AG09309 (cell line): ENCODE measurements around the gene LIF.
A peak's percentile ranks its signal among the peaks of the same experiment; 100 is the strongest.

Experiments used
- DNase-seq: peaks from one replicate; pipeline ENCODE4 v3.0.0-alpha.2; 2010; ENCODE audit warnings: low read depth
- H3K4me3 ChIP-seq: 2 replicates; pipeline ENCODE4 v1.5.1; 2011; ENCODE audit warnings: mild to moderate bottlenecking, low read depth, low read length, moderate library complexity; ENCODE audit not compliant: control insufficient read depth
- CTCF ChIP-seq: IDR thresholded peaks from 2 replicates; pipeline ENCODE4 v1.5.1; 2011; ENCODE audit warnings: mild to moderate bottlenecking, low read depth, low read length, inconsistent platforms; ENCODE audit not compliant: insufficient read depth, control insufficient read depth; ENCODE audit errors: missing control alignments

LIF gene

GRCh38 chr22:30288419-30289140 lies 42.0 kb upstream of the LIF start:
- TF ChIP-seq CTCF = no peak
- H3K4me3 ChIP-seq = peak overlapping the region; percentile 89
- no peak for DNase-seq

GRCh38 chr22:30287648-30288418 lies 41.3 kb upstream of the LIF start:
- peak; percentile 83 for DNase-seq
- no peak overlapping the region for H3K4me3 ChIP-seq
- peak; percentile 57 for TF ChIP-seq CTCF

GRCh38 chr22:30286813-30287647 lies 40.5 kb upstream of the LIF start:
- DNase-seq = no peak
- TF ChIP-seq CTCF = peak; percentile 94

GRCh38 chr22:30286331-30286730 lies 39.8 kb upstream of the LIF start:
- no peak for DNase-seq
- no peak for TF ChIP-seq CTCF
- H3K4me3 ChIP-seq = no peak overlapping the region

More at GRCh38 chr22:30286813-30287647, 40.5 kb upstream of the LIF start:
- no peak overlapping the region for H3K4me3 ChIP-seq

GRCh38 chr22:30285846-30286200 lies 39.3 kb upstream of the LIF start:
- DNase-seq = no peak

More at GRCh38 chr22:30285846-30286200, 39.3 kb upstream of the LIF start:
- H3K4me3 ChIP-seq = no peak overlapping the region
- no peak for TF ChIP-seq CTCF
